IPS-15b (cell line): ENCODE measurements around the gene NSD1.

Experiments used
- H3K27me3 ChIP-seq: one replicate; pipeline ENCODE4 v1.6.1; 2013; ENCODE audit warnings: low read length; ENCODE audit not compliant: control insufficient read depth, insufficient read depth
- H3K36me3 ChIP-seq: one replicate; pipeline ENCODE4 v1.6.1; 2013; ENCODE audit warnings: low read length; ENCODE audit not compliant: control insufficient read depth, insufficient read depth
- H3K4me1 ChIP-seq: one replicate; pipeline ENCODE4 v1.6.1; 2013; ENCODE audit warnings: mild to moderate bottlenecking, low read length; ENCODE audit not compliant: control insufficient read depth, insufficient read depth
- H3K4me3 ChIP-seq: one replicate; pipeline ENCODE4 v1.5.1; 2013; ENCODE audit warnings: low read depth, low read length
- H3K9ac ChIP-seq: one replicate; pipeline ENCODE4 v1.6.1; 2013; ENCODE audit warnings: low read depth, mild to moderate bottlenecking, low read length
- H3K9me3 ChIP-seq: one replicate; pipeline ENCODE4 v1.6.1; 2013; ENCODE audit warnings: mild to moderate bottlenecking, low read length; ENCODE audit not compliant: control insufficient read depth, insufficient read depth

NSD1 gene

GRCh38 chr5:177309351-177310191 is 176.0 kb downstream of the NSD1 start:
- no peak overlapping the region for H3K4me3 ChIP-seq
- H3K36me3 ChIP-seq = peaks cover 22% of the 10 kb centered on the region
- no peaks in the 10 kb centered on the region for H3K9me3 ChIP-seq
- H3K4me1 ChIP-seq = peaks cover 10% of the 10 kb centered on the region
- no peaks in the 10 kb centered on the region for H3K27me3 ChIP-seq
- no peak overlapping the region for H3K9ac ChIP-seq

DNA sequence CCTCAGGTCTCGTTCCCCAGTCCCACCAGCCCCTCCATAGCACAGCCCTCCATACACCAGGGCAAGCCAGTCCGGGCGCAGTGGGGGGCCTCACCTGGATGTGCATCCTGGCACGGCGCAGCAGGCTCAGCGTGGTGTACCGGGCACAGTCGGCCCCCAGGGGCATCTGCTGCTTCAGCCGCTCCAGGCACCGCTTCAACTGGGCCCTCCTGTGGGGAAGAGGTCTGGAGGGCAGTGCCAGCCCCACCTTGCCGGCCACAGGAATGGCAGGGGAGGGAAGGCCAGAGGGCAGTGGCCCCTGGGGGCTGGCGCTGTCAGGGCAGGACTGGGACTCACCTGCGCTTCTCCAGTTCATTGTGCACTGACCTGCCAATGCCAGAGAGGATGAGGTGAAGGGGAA is 176.8 kb downstream of the NSD1 start:
- Histone ChIP-seq H3K9me3 (no peaks in the 10 kb centered on the region), H3K4me1 (peaks cover 7% of the 10 kb centered on the region), H3K36me3 (peaks cover 17% of the 10 kb centered on the region), H3K27me3 (no peaks in the 10 kb centered on the region), H3K9ac (no peak overlapping the region), H3K4me3 (peak overlapping the region; percentile 45)

DNA sequence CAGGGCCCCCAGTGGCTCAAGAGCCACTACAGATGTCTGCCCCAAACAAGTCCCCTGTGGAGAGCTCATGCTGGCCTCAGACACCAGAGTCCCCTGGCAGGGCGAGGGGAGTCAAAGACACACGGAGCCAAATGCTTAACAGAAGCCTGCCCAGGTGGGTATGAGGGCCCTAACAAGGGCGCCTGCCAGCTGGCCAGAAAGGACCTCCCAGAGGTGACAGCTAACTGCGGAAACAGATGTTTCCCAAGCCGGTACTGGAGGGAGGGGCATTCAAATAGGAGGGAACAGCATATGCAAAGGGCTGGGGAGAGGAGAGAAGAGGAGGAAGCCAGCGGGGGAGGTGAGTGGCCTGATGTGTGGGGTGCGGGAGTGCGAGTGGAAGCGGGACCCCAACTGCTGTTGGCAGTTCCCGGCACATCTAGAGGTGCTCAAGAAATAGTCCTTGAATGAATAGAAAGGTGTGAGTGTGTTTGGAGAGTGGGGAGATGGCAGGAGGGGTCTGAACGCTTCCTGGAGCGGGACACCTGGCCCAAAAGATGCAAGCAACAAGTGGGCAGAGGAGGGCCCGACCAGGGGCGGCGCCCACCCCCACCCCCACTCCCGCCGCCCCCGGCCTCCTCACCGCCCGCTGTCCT is 177.3 kb downstream of the NSD1 start:
- H3K27me3 ChIP-seq = no peaks in the 10 kb centered on the region
- no peak overlapping the region for H3K9ac ChIP-seq
- no peaks in the 10 kb centered on the region for H3K9me3 ChIP-seq
- peak overlapping the region; percentile 80 for H3K4me3 ChIP-seq
- H3K4me1 ChIP-seq = peaks cover 7% of the 10 kb centered on the region
- H3K36me3 ChIP-seq = peaks cover 14% of the 10 kb centered on the region

DNA sequence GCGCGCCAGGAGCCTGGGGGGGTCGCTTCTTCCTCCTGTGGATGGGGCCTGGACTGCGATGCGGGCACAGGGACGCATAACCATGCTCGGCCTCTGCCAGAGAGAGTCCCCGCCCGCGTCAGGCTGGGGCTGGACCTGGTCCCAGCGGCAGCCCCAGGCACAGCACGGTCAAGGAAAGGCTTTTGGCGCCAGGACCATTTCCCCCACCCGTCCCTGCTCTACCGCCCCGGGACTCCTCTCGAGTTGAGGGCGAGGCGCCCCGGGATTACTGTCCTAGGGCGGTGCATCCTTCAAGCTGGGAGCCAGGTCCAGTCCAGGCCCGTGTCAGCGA is 177.8 kb downstream of the NSD1 start:
- peaks cover 7% of the 10 kb centered on the region for H3K4me1 ChIP-seq
- peaks cover 9% of the 10 kb centered on the region for H3K36me3 ChIP-seq

DNA sequence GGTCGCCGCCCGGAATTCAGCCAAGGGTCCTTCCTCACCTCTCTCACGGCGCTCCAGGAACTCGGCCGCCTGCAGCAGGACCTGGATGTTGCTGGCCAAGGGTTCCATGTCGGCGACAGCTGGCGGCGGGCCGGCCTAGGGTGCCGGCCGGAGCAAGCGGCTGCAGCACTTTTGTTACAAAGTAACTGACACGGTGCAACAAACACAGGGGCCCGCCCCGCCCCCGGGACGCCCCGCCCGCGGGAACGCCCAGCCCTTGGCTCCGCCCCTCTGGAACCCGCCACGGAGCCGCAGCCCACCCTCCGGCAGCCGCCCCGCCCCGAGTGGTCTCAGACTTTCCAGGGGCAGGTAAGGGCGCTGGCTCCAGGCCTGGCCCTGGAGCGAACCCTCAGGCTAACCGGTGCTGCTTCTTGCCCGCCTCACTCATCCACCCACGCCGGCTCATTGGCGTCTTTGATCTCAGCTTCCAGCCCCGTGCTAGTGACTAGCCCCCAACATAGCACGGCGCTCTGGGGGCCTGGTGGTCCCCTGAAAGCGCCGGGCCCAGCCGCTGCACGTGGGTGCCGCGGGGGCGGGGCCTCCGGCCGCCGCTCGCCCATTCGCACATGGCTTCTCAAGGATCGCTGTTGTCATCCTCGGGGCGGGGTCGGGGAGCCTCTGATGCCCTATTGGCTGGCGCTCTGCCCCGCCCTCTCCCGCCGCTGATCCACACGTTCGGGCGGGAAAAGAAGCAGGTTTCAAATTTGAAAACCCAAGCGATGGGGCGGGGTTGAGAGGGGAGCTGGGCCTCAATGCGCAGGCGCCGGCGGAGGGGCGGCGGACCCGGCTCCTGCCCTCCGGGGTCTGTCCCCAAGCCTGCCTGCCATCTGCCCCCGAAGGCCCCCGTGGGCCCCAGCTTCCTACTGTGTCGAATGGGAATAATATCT is 178.4 kb downstream of the NSD1 start, which contains the start of gene MXD3:
Gene MXD3, minus strand, starts transcription at position 176 of the 926 bp plus-strand sequence. Its CDS starts 68 bp downstream, at position 108.
- H3K4me3 ChIP-seq = peak within 1 kb of the TSS; percentile 80
- H3K9ac ChIP-seq = peak within 1 kb of the TSS; percentile 68
- peaks cover 7% of the 10 kb centered on the region for H3K4me1 ChIP-seq
- peaks cover 4% of the 10 kb centered on the region for H3K36me3 ChIP-seq
- no peaks in the 10 kb centered on the region for H3K9me3 ChIP-seq
- no peaks in the 10 kb centered on the region for H3K27me3 ChIP-seq

More for the DNA sequence above, 177.8 kb downstream of the NSD1 start:
- no peaks in the 10 kb centered on the region for H3K27me3 ChIP-seq
- no peaks in the 10 kb centered on the region for H3K9me3 ChIP-seq
- H3K9ac ChIP-seq = peak overlapping the region; percentile 47
- H3K4me3 ChIP-seq = peak overlapping the region; percentile 80

DNA sequence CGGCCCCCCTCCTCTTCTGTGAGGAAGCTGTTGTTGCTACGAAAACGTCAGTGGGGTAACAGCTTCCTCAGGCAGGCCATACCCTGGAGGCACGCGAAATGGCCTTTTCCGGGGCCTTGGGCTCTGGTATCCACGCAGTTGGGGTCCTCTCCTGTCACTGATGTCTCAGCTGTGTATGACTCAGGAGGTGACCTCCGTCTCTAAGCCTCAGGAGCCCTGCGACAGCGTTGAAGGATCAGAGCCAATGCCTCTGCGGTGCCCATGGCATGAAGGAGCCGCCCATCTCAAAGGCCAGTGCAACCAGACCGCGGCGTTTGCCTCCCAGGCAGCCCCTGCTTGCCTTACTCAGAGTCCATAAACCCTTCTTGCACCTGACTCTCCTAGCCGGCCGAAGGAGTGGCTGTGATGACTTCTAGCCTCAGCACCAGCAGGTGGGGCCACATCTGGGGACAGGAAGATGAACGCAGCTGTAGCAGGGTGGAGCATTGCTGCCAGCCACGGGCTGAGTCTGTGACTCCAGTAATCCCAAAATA is 179.1 kb downstream of the NSD1 start:
- no peaks in the 10 kb centered on the region for H3K9me3 ChIP-seq
- H3K4me3 ChIP-seq = peak overlapping the region; percentile 71

DNA sequence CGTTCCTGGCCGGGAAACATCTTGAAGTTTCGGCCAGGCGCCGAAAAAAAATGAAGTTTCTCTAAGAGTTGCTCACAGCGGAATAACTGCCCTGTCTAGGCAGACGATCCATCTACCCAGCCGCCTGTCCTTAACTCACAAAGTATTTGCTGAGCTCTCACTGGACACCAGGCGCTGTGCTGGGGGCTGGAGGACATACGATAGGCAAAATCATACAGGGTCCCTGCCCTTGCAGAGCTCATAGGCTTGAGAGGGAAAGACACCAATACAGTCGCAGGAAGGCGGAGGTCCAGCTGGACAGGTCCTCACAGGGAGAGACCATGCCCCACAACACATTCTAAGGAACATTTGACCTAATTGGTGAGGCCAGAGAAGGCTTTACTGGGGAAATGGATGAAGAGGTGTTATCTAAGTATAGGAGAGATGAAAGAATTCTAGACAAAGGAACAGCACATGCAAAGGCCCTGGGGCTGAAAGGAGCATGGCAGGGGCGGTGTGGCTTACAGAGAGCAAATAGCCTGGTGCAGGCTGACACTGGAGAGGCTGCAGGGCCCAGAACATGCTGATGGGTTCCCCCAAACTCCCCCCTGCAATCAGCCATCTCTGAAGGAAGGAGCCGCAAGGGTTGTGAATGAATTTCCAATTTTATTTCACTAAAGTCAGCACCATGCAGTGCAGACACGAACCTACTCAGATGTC is 180.1 kb downstream of the NSD1 start:
- Histone ChIP-seq H3K36me3 (no peaks in the 10 kb centered on the region), H3K9me3 (no peaks in the 10 kb centered on the region), H3K9ac (no peak overlapping the region), H3K27me3 (no peaks in the 10 kb centered on the region), H3K4me1 (peaks cover 7% of the 10 kb centered on the region), H3K4me3 (no peak overlapping the region)

More for the DNA sequence above, 179.1 kb downstream of the NSD1 start:
- Histone ChIP-seq H3K4me1 (peaks cover 7% of the 10 kb centered on the region), H3K9ac (peak overlapping the region; percentile 68), H3K27me3 (no peaks in the 10 kb centered on the region), H3K36me3 (no peaks in the 10 kb centered on the region)

DNA sequence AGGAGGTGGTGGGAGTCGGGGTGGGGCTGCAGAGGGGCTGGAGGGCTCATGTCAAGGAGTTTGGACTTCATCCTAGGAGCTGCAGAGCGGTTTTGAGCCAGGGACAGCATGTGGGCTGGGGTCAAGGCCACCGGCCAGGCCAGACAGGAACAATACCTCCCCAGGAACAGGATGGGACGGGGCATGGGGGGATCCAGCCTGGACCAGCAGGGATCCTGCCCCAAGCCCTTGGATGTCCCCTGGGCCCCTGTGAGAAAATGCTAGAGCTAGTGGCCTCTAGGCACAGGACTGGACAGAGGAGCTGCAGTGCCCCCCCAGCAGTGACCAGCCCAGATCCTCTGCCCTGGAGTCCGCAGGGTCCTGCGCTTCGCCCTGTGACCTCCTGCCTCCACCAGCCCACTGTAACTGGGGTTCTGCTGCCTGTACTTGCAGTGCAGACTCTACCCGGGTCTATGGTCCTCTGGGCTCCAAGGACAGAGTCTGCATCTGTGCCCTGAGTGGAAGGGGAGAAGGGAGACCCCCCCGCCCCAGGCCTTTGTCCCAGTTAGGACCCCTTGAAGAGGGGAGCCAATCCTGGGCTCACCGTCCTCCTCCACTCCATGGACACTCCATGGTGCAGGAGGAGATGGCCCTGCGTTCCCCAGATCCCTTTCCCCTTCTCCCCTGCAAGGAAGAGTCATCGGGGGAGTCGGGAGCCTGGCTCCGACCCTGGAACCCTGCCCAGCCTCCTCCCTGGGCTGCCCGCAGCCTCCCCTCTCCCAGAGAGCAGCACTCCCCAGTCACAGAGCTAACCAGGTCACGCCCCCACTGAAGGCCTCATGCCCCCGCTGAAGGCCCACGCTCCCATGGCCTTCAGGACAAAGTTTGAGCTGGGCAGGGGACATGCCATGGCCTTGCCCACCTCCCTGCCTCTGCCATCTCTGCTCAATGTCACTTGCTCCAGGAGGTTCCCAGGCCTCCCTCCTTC is 181.1 kb downstream of the NSD1 start:
- Histone ChIP-seq H3K4me1 (peaks cover 7% of the 10 kb centered on the region), H3K36me3 (no peaks in the 10 kb centered on the region), H3K9me3 (no peaks in the 10 kb centered on the region), H3K4me3 (no peak overlapping the region), H3K9ac (no peak overlapping the region), H3K27me3 (no peaks in the 10 kb centered on the region)

- Histone ChIP-seq H3K4me1 (peaks cover 4% of the 10 kb centered on the region), H3K9me3 (no peaks in the 10 kb centered on the region), H3K9ac (no peak overlapping the region), H3K36me3 (no peaks in the 10 kb centered on the region), H3K4me3 (no peak overlapping the region), H3K27me3 (no peaks in the 10 kb centered on the region)
Observed at GRCh38 chr5:177315411-177315810, 181.8 kb downstream of the NSD1 start.

GRCh38 chr5:177316005-177316404 is 182.4 kb downstream of the NSD1 start:
- H3K27me3 ChIP-seq = no peaks in the 10 kb centered on the region
- no peak overlapping the region for H3K9ac ChIP-seq
- H3K4me1 ChIP-seq = no peaks in the 10 kb centered on the region
- no peaks in the 10 kb centered on the region for H3K36me3 ChIP-seq
- H3K4me3 ChIP-seq = no peak overlapping the region
- no peaks in the 10 kb centered on the region for H3K9me3 ChIP-seq
